ENCODE measurements around the gene UBE2E2.

The UBE2E2 gene

GRCh38 chr3:23242106-23242505 lies 39.0 kb downstream of the UBE2E2 start:
- DNase-seq: no peak

- DNase-seq: no peak
Observed at GRCh38 chr3:23244324-23245041, 41.4 kb downstream of the UBE2E2 start.

GRCh38 chr3:23246651-23247050 lies 43.5 kb downstream of the UBE2E2 start:
- DNase-seq: no peak

- no peak for DNase-seq
Observed at GRCh38 chr3:23248594-23249131, 45.5 kb downstream of the UBE2E2 start.

GRCh38 chr3:23249961-23250360 lies 46.8 kb downstream of the UBE2E2 start:
- DNase-seq: no peak

GRCh38 chr3:23252122-23252521 lies 49.0 kb downstream of the UBE2E2 start:
- no peak for DNase-seq

- no peak for DNase-seq
Observed at GRCh38 chr3:23253214-23253613, 50.1 kb downstream of the UBE2E2 start.

GRCh38 chr3:23254282-23254681 lies 51.2 kb downstream of the UBE2E2 start:
- DNase-seq: no peak

GRCh38 chr3:23254835-23255234 lies 51.7 kb downstream of the UBE2E2 start:
- DNase-seq: no peak

GRCh38 chr3:23256741-23257435 lies 53.8 kb downstream of the UBE2E2 start:
- DNase-seq: no peak

- no peak for DNase-seq
Observed at GRCh38 chr3:23258110-23258509, 55.0 kb downstream of the UBE2E2 start.

GRCh38 chr3:23259515-23259914 lies 56.4 kb downstream of the UBE2E2 start:
- DNase-seq: no peak

GRCh38 chr3:23262766-23263165 lies 59.6 kb downstream of the UBE2E2 start:
- no peak for DNase-seq

GRCh38 chr3:23263796-23264195 lies 60.7 kb downstream of the UBE2E2 start:
- no peak for DNase-seq

- no peak for DNase-seq
Observed at GRCh38 chr3:23264413-23264812, 61.3 kb downstream of the UBE2E2 start.

- DNase-seq: no peak
Observed at GRCh38 chr3:23270423-23270822, 67.3 kb downstream of the UBE2E2 start.

GRCh38 chr3:23271876-23272741 lies 69.0 kb downstream of the UBE2E2 start:
- DNase-seq: no peak

- DNase-seq: no peak
Observed at GRCh38 chr3:23272820-23273219, 69.7 kb downstream of the UBE2E2 start.

- DNase-seq: no peak
Observed at GRCh38 chr3:23275061-23275460, 71.9 kb downstream of the UBE2E2 start.

GRCh38 chr3:23275814-23276213 lies 72.7 kb downstream of the UBE2E2 start:
- DNase-seq: no peak

- DNase-seq: no peak
Observed at GRCh38 chr3:23276913-23277658, 74.0 kb downstream of the UBE2E2 start.

GRCh38 chr3:23277688-23278087 lies 74.6 kb downstream of the UBE2E2 start:
- DNase-seq: no peak

- DNase-seq: no peak
Observed at GRCh38 chr3:23283625-23284024, 80.5 kb downstream of the UBE2E2 start.
